ENCODE results near the gene CEPT1.

The CEPT1 gene

GRCh38 chr1:111192658-111193519 lies 52.9 kb downstream of the CEPT1 start:
- no peak for DNase-seq (ENCODE audit: low read depth)

- DNase-seq (ENCODE audit: low read depth): no peak
These were observed 53.9 kb downstream of the CEPT1 start for GRCh38 chr1:111193712-111194480.

GRCh38 chr1:111195002-111195684 lies 55.1 kb downstream of the CEPT1 start:
- DNase-seq (ENCODE audit: low read depth): no peak

- DNase-seq (ENCODE audit: low read depth): no peak
These were observed 56.2 kb downstream of the CEPT1 start for GRCh38 chr1:111196213-111196612.

GRCh38 chr1:111197598-111198284 lies 57.7 kb downstream of the CEPT1 start:
- DNase-seq (ENCODE audit: low read depth): no peak

- DNase-seq (ENCODE audit: low read depth): no peak
These were observed 58.8 kb downstream of the CEPT1 start for GRCh38 chr1:111198836-111199235.

GRCh38 chr1:111199329-111199728 lies 59.3 kb downstream of the CEPT1 start:
- no peak for DNase-seq (ENCODE audit: low read depth)

- DNase-seq (ENCODE audit: low read depth): no peak
These were observed 60.1 kb downstream of the CEPT1 start, which contains the start of gene DENND2D for GRCh38 chr1:111199881-111200801. Gene DENND2D (minus strand): TSS chr1:111200646. CDS start chr1:111200459, 187 bp downstream.

GRCh38 chr1:111200802-111201161 lies 60.8 kb downstream of the CEPT1 start:
- DNase-seq (ENCODE audit: low read depth): no peak

GRCh38 chr1:111201275-111202090 lies 61.5 kb downstream of the CEPT1 start:
- DNase-seq (ENCODE audit: low read depth): no peak

GRCh38 chr1:111202366-111202706 lies 62.3 kb downstream of the CEPT1 start:
- no peak for DNase-seq (ENCODE audit: low read depth)

- no peak for DNase-seq (ENCODE audit: low read depth)
These were observed 62.9 kb downstream of the CEPT1 start for GRCh38 chr1:111202707-111203623.

- peak; percentile 83 for DNase-seq (ENCODE audit: low read depth)
These were observed 63.7 kb downstream of the CEPT1 start for GRCh38 chr1:111203681-111204200.

GRCh38 chr1:111204201-111204982 lies 64.4 kb downstream of the CEPT1 start:
- DNase-seq (ENCODE audit: low read depth): peak; percentile 70

GRCh38 chr1:111204983-111205713 lies 65.1 kb downstream of the CEPT1 start:
- DNase-seq (ENCODE audit: low read depth): no peak

GRCh38 chr1:111205714-111206050 lies 65.7 kb downstream of the CEPT1 start:
- DNase-seq (ENCODE audit: low read depth): no peak

- DNase-seq (ENCODE audit: low read depth): no peak
These were observed 68.9 kb downstream of the CEPT1 start for GRCh38 chr1:111208921-111209320.

All from activated T-helper 1 cell treated with Interleukin-2 at 50 U/mL for 16 hours (primary cell).